T-cell (primary cell): ENCODE data around the gene FAM124B. TPM values are rescaled to one million over a fixed set of nuclear protein-coding genes. Genes with fewer than 3 reads are reported as not detected.

Experiments used
- ATAC-seq, 4 experiments: fragments of 200-7000 bp in 3 of 4; fragments of 150-1000 bp in 1 of 4; cut with Tn5 transposase; replicated peaks in 1 of 4; 1 replicate in 3 of 4; 2 replicates in 1 of 4; pipeline ENCODE4 v1.10.0; 2021; ENCODE audit warnings: moderate library complexity in 3 of 4, mild to moderate bottlenecking in 2 of 4, moderate number of reproducible peaks in 1 of 4
- CTCF ChIA-PET, 2 donors: fragments of 300-600 bp; sonication (Branson Sonifier 250); formaldehyde crosslinking; loops; one replicate each; lab custom pipeline; 2022; ENCODE audit warnings: antibody characterized with exemption in 2 of 2; lab: Charles Lee
- POLR2A ChIA-PET, 2 donors: fragments of 300-600 bp; sonication (Branson Sonifier 250); formaldehyde crosslinking; loops; one replicate each; lab custom pipeline; 2022; ENCODE audit warnings: antibody characterized with exemption in 2 of 2; lab: Charles Lee
- DNase-seq, 35 experiments: peaks; one replicate each; pipeline versions ENCODE4 v3.0.0 to v3.0.0-alpha.2; 2013 to 2023
- H3K27ac ChIP-seq: one replicate; pipeline ENCODE4 v1.5.1; 2013; ENCODE audit warnings: low read length
- H3K27me3 ChIP-seq, 2 experiments: replicated peaks in 1 of 2; 1 replicate in 1 of 2; 2 replicates in 1 of 2; pipeline versions ENCODE4 v1.6.1 to v1.7.0; 2013; ENCODE audit warnings: low read length in 1 of 2, mixed read lengths in 1 of 2; ENCODE audit not compliant: control insufficient read depth in 2 of 2, insufficient read depth in 2 of 2; ENCODE audit errors: extremely low read depth in 1 of 2
- H3K36me3 ChIP-seq, 2 donors: 1 replicate in 1 of 2; 2 replicates in 1 of 2; pipeline versions ENCODE4 v1.6.1 to v1.7.0; 2013; ENCODE audit warnings: low read length in 1 of 2; ENCODE audit not compliant: control insufficient read depth in 2 of 2, insufficient read depth in 1 of 2; ENCODE audit errors: extremely low read depth in 1 of 2
- H3K4me1 ChIP-seq, 2 experiments: 1 replicate in 1 of 2; 2 replicates in 1 of 2; pipeline versions ENCODE4 v1.6.1 to v1.7.0; 2013; ENCODE audit warnings: low read length in 2 of 2, mixed read lengths in 1 of 2; ENCODE audit not compliant: insufficient read depth in 2 of 2, control insufficient read depth in 1 of 2; ENCODE audit errors: extremely low read depth in 1 of 2
- H3K4me3 ChIP-seq, 2 donors: 1 replicate in 1 of 2; 2 replicates in 1 of 2; pipeline versions ENCODE4 v1.5.1 to v1.7.0; 2013; ENCODE audit warnings: mild to moderate bottlenecking in 2 of 2, low read length in 1 of 2, moderate library complexity in 1 of 2; ENCODE audit not compliant: control insufficient read depth in 1 of 2; ENCODE audit errors: extremely low read depth in 1 of 2
- H3K9me3 ChIP-seq: 2 replicates; pipeline ENCODE4 v1.7.0; 2013
- H3K27ac Mint-ChIP-seq, 2 donors: one replicate each; pipeline ENCODE4 v1.8.0; 2020 to 2021; ENCODE audit warnings: mild to moderate bottlenecking in 2 of 2, mixed read lengths in 2 of 2
- H3K27me3 Mint-ChIP-seq, 2 donors: one replicate each; pipeline ENCODE4 v1.8.0; 2021 to 2022; ENCODE audit warnings: mixed read lengths in 2 of 2
- H3K36me3 Mint-ChIP-seq: one replicate; pipeline ENCODE4 v1.8.0; 2021; ENCODE audit warnings: mixed read lengths
- H3K4me1 Mint-ChIP-seq, 3 donors: one replicate each; pipeline ENCODE4 v1.8.0; 2020 to 2022; ENCODE audit warnings: mixed read lengths in 3 of 3, mild to moderate bottlenecking in 1 of 3
- H3K4me3 Mint-ChIP-seq, 3 donors: one replicate each; pipeline ENCODE4 v1.8.0; 2020 to 2022; ENCODE audit warnings: mild to moderate bottlenecking in 3 of 3, mixed read lengths in 3 of 3, moderate library complexity in 3 of 3
- H3K9me3 Mint-ChIP-seq, 3 donors: one replicate each; pipeline ENCODE4 v1.8.0; 2020 to 2022; ENCODE audit warnings: mixed read lengths in 3 of 3
- WGBS: methylation state at CpG from one replicate; pipeline ENCODE4 v1.1.5; 2013; ENCODE audit warnings: missing lambda C conversion rate; ENCODE audit not compliant: insufficient coverage; 5-methylcytosine and 5-hydroxymethylcytosine counted together
- total RNA-seq, 35 experiments: library from RNA in 6 of 35; stranded (reverse) in 6 of 35; fragments of 120-200 nt in 1 of 35; gene quantifications; one replicate each; pipeline versions ENCODE4 v1.2.1 to v1.2.4 and lab custom pipeline; 2013 to 2026

The FAM124B gene
- total RNA-seq, 5 donors from 2014 or later (not counting 1 experiment from before 2014, with no cell fraction given), result 0.20 to 1.2 (median 0.76) TPM; not detected in 1

DNA sequence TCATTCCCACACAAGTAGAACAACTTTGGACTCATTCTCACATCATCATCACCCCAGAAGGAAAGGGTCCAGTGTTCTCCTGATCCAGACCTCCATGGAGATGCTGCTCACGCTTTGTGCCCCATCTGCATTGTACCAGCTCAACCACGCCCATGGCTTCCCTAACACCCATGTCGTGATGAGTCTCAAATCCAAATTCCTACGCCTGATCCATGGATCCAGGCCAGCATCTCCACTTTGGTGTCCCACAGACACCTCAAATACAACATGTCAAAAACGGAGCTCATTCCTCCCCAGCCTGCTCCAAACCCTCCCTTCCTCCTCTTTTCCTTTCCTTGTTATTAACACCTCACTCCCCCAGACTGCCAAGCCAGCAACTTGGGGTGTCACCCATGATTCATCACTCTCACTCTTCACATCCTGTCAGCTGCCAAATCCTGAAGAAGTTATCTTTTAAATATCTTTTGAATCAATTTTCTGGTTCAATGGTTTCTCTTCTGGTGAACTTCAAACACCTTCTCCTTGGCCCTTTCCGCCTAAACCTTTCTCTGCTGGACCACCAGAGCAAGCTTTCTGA is 30.2 kb upstream of the FAM124B start:
- H3K27me3 ChIP-seq, result peaks cover 0 to 13% of the 10 kb centered on the region in 2 experiments
- no peak overlapping the region for H3K4me3 Mint-ChIP-seq
- ATAC-seq (no peak), DNase-seq (no peak)
- H3K27me3 Mint-ChIP-seq, result peaks cover 6 to 16% of the 10 kb centered on the region in 2 donors
- H3K4me1 Mint-ChIP-seq, result no peaks in the 10 kb centered on the region
- WGBS, result 75% methylated on average over 5 of the region's 6 CpGs
- H3K36me3 ChIP-seq, result no peaks in the 10 kb centered on the region
- no peaks in the 10 kb centered on the region for H3K36me3 Mint-ChIP-seq
- CTCF ChIA-PET, result interaction anchor here in 1 of 2 donors (0.7 kb wide), 1 partner anchor 12 kb away, joined by 3 read pairs; no protein-coding TSS in a partner anchor
- no peaks in the 10 kb centered on the region for H3K9me3 Mint-ChIP-seq
- H3K9me3 ChIP-seq, result no peaks in the 10 kb centered on the region
- H3K4me3 ChIP-seq, result no peak overlapping the region
- POLR2A ChIA-PET, result no interaction called here
- H3K27ac ChIP-seq, result no peak overlapping the region
- H3K27ac Mint-ChIP-seq, result no peak overlapping the region
- H3K4me1 ChIP-seq, result no peaks in the 10 kb centered on the region

GRCh38 chr2:224429441-224429810 is 27.5 kb upstream of the FAM124B start:
- no peaks in the 10 kb centered on the region for H3K36me3 Mint-ChIP-seq
- no peak overlapping the region for H3K27ac Mint-ChIP-seq
- Histone ChIP-seq H3K4me3 (no peak overlapping the region), H3K9me3 (no peaks in the 10 kb centered on the region), H3K27ac (no peak overlapping the region), H3K4me1 (no peaks in the 10 kb centered on the region), H3K27me3 (peaks cover 0 to 8% of the 10 kb centered on the region in 2 experiments), H3K36me3 (no peaks in the 10 kb centered on the region)
- POLR2A ChIA-PET, result no interaction called here
- ATAC-seq, result no peak
- H3K4me1 Mint-ChIP-seq, result no peaks in the 10 kb centered on the region
- no peak for DNase-seq
- CTCF ChIA-PET, result no interaction called here
- H3K9me3 Mint-ChIP-seq, result peaks cover 2 to 7% (median 6%) of the 10 kb centered on the region in 3 donors
- H3K4me3 Mint-ChIP-seq, result no peak overlapping the region
- peaks cover 4 to 9% of the 10 kb centered on the region in 2 donors for H3K27me3 Mint-ChIP-seq
- 0% methylated on average over 1 of the region's 2 CpGs for WGBS

- POLR2A ChIA-PET, result no interaction called here
- H3K4me1 ChIP-seq, result no peaks in the 10 kb centered on the region
- WGBS, result 55% methylated on average over 3 of the region's 3 CpGs
- no peak overlapping the region for H3K4me3 ChIP-seq
- CTCF ChIA-PET, result interaction anchor here in 1 of 2 donors (0.6 kb wide), 1 partner anchor 435 kb away, joined by 4 read pairs; no protein-coding TSS in a partner anchor
- Mint-ChIP-seq H3K9me3 (peaks cover 2 to 7% (median 6%) of the 10 kb centered on the region in 3 donors), H3K27ac (no peak overlapping the region), H3K36me3 (no peaks in the 10 kb centered on the region), H3K4me3 (no peak overlapping the region), H3K27me3 (peaks cover 4 to 9% of the 10 kb centered on the region in 2 donors), H3K4me1 (no peaks in the 10 kb centered on the region)
- peaks cover 0 to 8% of the 10 kb centered on the region in 2 experiments for H3K27me3 ChIP-seq
- no peaks in the 10 kb centered on the region for H3K9me3 ChIP-seq
- no peak overlapping the region for H3K27ac ChIP-seq
- no peaks in the 10 kb centered on the region for H3K36me3 ChIP-seq
- DNase-seq (no peak), ATAC-seq (no peak)
Measured at GRCh38 chr2:224428787-224429440, 27.0 kb upstream of the FAM124B start.

GRCh38 chr2:224427471-224427870 is 25.6 kb upstream of the FAM124B start:
- WGBS, result 95% methylated on average over 2 of the region's 4 CpGs
- no peak for ATAC-seq
- H3K27ac ChIP-seq, result no peak overlapping the region
- H3K36me3 ChIP-seq, result no peaks in the 10 kb centered on the region
- H3K4me1 ChIP-seq, result no peaks in the 10 kb centered on the region
- H3K27me3 ChIP-seq, result peaks cover 0 to 8% of the 10 kb centered on the region in 2 experiments
- H3K9me3 Mint-ChIP-seq, result peaks cover 2 to 7% (median 6%) of the 10 kb centered on the region in 3 donors
- H3K27ac Mint-ChIP-seq, result no peak overlapping the region
- peaks cover 4 to 6% of the 10 kb centered on the region in 2 donors for H3K27me3 Mint-ChIP-seq
- DNase-seq, result no peak
- POLR2A ChIA-PET, result no interaction called here
- no peaks in the 10 kb centered on the region for H3K4me1 Mint-ChIP-seq
- H3K36me3 Mint-ChIP-seq, result no peaks in the 10 kb centered on the region
- CTCF ChIA-PET, result no interaction called here
- no peak overlapping the region for H3K4me3 Mint-ChIP-seq
- no peak overlapping the region for H3K4me3 ChIP-seq
- no peaks in the 10 kb centered on the region for H3K9me3 ChIP-seq

- Mint-ChIP-seq H3K36me3 (no peaks in the 10 kb centered on the region), H3K4me3 (no peak overlapping the region), H3K27ac (no peak overlapping the region), H3K27me3 (peaks cover 4 to 6% of the 10 kb centered on the region in 2 donors), H3K4me1 (no peaks in the 10 kb centered on the region), H3K9me3 (peaks cover 2 to 7% (median 6%) of the 10 kb centered on the region in 3 donors)
- 86% methylated on average over 1 of the region's 3 CpGs for WGBS
- Histone ChIP-seq H3K27me3 (peaks cover 0 to 3% of the 10 kb centered on the region in 2 experiments), H3K9me3 (no peaks in the 10 kb centered on the region), H3K27ac (no peak overlapping the region), H3K36me3 (no peaks in the 10 kb centered on the region), H3K4me3 (no peak overlapping the region), H3K4me1 (no peaks in the 10 kb centered on the region)
- ATAC-seq, result no peak
- ChIA-PET CTCF (no interaction called here), POLR2A (no interaction called here)
- DNase-seq, result no peak
Measured at GRCh38 chr2:224426656-224427055, 24.7 kb upstream of the FAM124B start.

GRCh38 chr2:224421065-224421464 is 19.2 kb upstream of the FAM124B start:
- Mint-ChIP-seq H3K4me3 (no peak overlapping the region), H3K9me3 (peaks cover 3 to 9% (median 7%) of the 10 kb centered on the region in 3 donors), H3K27me3 (peaks cover 3 to 7% of the 10 kb centered on the region in 2 donors), H3K4me1 (no peaks in the 10 kb centered on the region), H3K27ac (no peak overlapping the region), H3K36me3 (no peaks in the 10 kb centered on the region)
- H3K27ac ChIP-seq, result no peak overlapping the region
- WGBS, result no CpG with 5 or more reads among the region's 2 CpGs
- no peak for DNase-seq
- POLR2A ChIA-PET, result no interaction called here
- no peak for ATAC-seq
- no peaks in the 10 kb centered on the region for H3K4me1 ChIP-seq
- no peaks in the 10 kb centered on the region for H3K9me3 ChIP-seq
- CTCF ChIA-PET, result no interaction called here
- no peaks in the 10 kb centered on the region for H3K36me3 ChIP-seq
- H3K27me3 ChIP-seq, result peaks cover 0 to 6% of the 10 kb centered on the region in 2 experiments
- no peak overlapping the region for H3K4me3 ChIP-seq
